ENCODE measurements around the gene STK36.
"Not testable (repeated sequence)": the region's sequence is repeated elsewhere in the genome, so short reads cannot be mapped to it uniquely, and the experiment has no call there.

The STK36 gene

GRCh38 chr2:218648088-218648786, 23.6 kb upstream of the STK36 start:
- Mint-ChIP-seq H3K4me1 (peaks cover 5% of the 10 kb centered on the region), H3K4me3 (no peak overlapping the region), H3K27ac (no peak overlapping the region), H3K27me3 (no peaks in the 10 kb centered on the region), H3K36me3 (peaks cover 13% of the 10 kb centered on the region), H3K9me3 (no peaks in the 10 kb centered on the region)

- H3K27me3 Mint-ChIP-seq = no peaks in the 10 kb centered on the region
- H3K36me3 Mint-ChIP-seq = peaks cover 13% of the 10 kb centered on the region
- no peak overlapping the region for H3K4me3 Mint-ChIP-seq
- peaks cover 5% of the 10 kb centered on the region for H3K4me1 Mint-ChIP-seq
- H3K27ac Mint-ChIP-seq = no peak overlapping the region
- H3K9me3 Mint-ChIP-seq = no peaks in the 10 kb centered on the region
Observed at GRCh38 chr2:218648787-218649100, 23.1 kb upstream of the STK36 start.

- Mint-ChIP-seq H3K36me3 (peaks cover 10% of the 10 kb centered on the region), H3K27me3 (no peaks in the 10 kb centered on the region), H3K27ac (no peak overlapping the region), H3K4me3 (no peak overlapping the region), H3K4me1 (peaks cover 35% of the 10 kb centered on the region), H3K9me3 (no peaks in the 10 kb centered on the region)
Observed at GRCh38 chr2:218655751-218656150, 16.1 kb upstream of the STK36 start.

GRCh38 chr2:218658671-218659257, 13.1 kb upstream of the STK36 start:
- Mint-ChIP-seq H3K36me3 (peaks cover 14% of the 10 kb centered on the region), H3K27me3 (no peaks in the 10 kb centered on the region), H3K27ac (peak overlapping the region; percentile 92), H3K4me3 (peak overlapping the region; percentile 94), H3K9me3 (no peaks in the 10 kb centered on the region), H3K4me1 (peaks cover 35% of the 10 kb centered on the region)

- H3K27ac Mint-ChIP-seq = peak within 1 kb of the TSS; percentile 92
- H3K27me3 Mint-ChIP-seq = no peaks in the 10 kb centered on the region
- H3K4me1 Mint-ChIP-seq = peaks cover 35% of the 10 kb centered on the region
- H3K9me3 Mint-ChIP-seq = no peaks in the 10 kb centered on the region
- H3K36me3 Mint-ChIP-seq = peaks cover 17% of the 10 kb centered on the region
- H3K4me3 Mint-ChIP-seq = peak within 1 kb of the TSS; percentile 94
Observed at GRCh38 chr2:218659258-218659987, 12.5 kb upstream of the STK36 start, which contains the start of the genes BCS1L and ZNF142. Gene BCS1L (plus strand): TSS chr2:218659683. CDS start chr2:218660988, 1,305 bp downstream. Gene ZNF142 (minus strand): TSS chr2:218659623. CDS start chr2:218656429, 3,194 bp downstream.

GRCh38 chr2:218659988-218660358, 11.9 kb upstream of the STK36 start:
- Mint-ChIP-seq H3K9me3 (no peaks in the 10 kb centered on the region), H3K4me1 (peaks cover 34% of the 10 kb centered on the region), H3K36me3 (peaks cover 17% of the 10 kb centered on the region), H3K27me3 (no peaks in the 10 kb centered on the region), H3K4me3 (peak overlapping the region; percentile 94), H3K27ac (peak overlapping the region; percentile 92)

- Mint-ChIP-seq H3K4me1 (peaks cover 26% of the 10 kb centered on the region), H3K27ac (no peak overlapping the region), H3K9me3 (no peaks in the 10 kb centered on the region), H3K36me3 (peaks cover 15% of the 10 kb centered on the region), H3K4me3 (no peak overlapping the region), H3K27me3 (no peaks in the 10 kb centered on the region)
Observed at GRCh38 chr2:218662377-218662776, 9.5 kb upstream of the STK36 start.

GRCh38 chr2:218662827-218663226, 9.1 kb upstream of the STK36 start:
- no peak overlapping the region for H3K4me3 Mint-ChIP-seq
- peaks cover 16% of the 10 kb centered on the region for H3K36me3 Mint-ChIP-seq
- no peak overlapping the region for H3K27ac Mint-ChIP-seq
- H3K4me1 Mint-ChIP-seq = peaks cover 21% of the 10 kb centered on the region
- no peaks in the 10 kb centered on the region for H3K9me3 Mint-ChIP-seq
- no peaks in the 10 kb centered on the region for H3K27me3 Mint-ChIP-seq

- Mint-ChIP-seq H3K27ac (no peak overlapping the region), H3K27me3 (no peaks in the 10 kb centered on the region)
Observed at GRCh38 chr2:218663901-218664300, 8.0 kb upstream of the STK36 start.

GRCh38 chr2:218664653-218665052, 7.2 kb upstream of the STK36 start:
- H3K27ac Mint-ChIP-seq = no peak overlapping the region
- H3K4me3 Mint-ChIP-seq = no peak overlapping the region
- H3K4me1 Mint-ChIP-seq = peaks cover 8% of the 10 kb centered on the region
- peaks cover 12% of the 10 kb centered on the region for H3K36me3 Mint-ChIP-seq
- no peaks in the 10 kb centered on the region for H3K9me3 Mint-ChIP-seq
- H3K27me3 Mint-ChIP-seq = no peaks in the 10 kb centered on the region

More at GRCh38 chr2:218663901-218664300, 8.0 kb upstream of the STK36 start:
- Mint-ChIP-seq H3K36me3 (peaks cover 12% of the 10 kb centered on the region), H3K4me3 (no peak overlapping the region), H3K4me1 (peaks cover 11% of the 10 kb centered on the region), H3K9me3 (no peaks in the 10 kb centered on the region)

GRCh38 chr2:218671097-218671653, 711 bp upstream of the STK36 start:
- peak overlapping the region; percentile 99 for H3K4me3 Mint-ChIP-seq
- no peaks in the 10 kb centered on the region for H3K27me3 Mint-ChIP-seq
- H3K27ac Mint-ChIP-seq = peak overlapping the region; percentile 96
- no peaks in the 10 kb centered on the region for H3K9me3 Mint-ChIP-seq
- H3K36me3 Mint-ChIP-seq = peaks cover 4% of the 10 kb centered on the region
- H3K4me1 Mint-ChIP-seq = peaks cover 22% of the 10 kb centered on the region

- H3K36me3 Mint-ChIP-seq = peaks cover 3% of the 10 kb centered on the region
- H3K27me3 Mint-ChIP-seq = no peaks in the 10 kb centered on the region
- no peaks in the 10 kb centered on the region for H3K9me3 Mint-ChIP-seq
- no peak overlapping the region for H3K4me3 Mint-ChIP-seq
- H3K27ac Mint-ChIP-seq = no peak overlapping the region
- no peaks in the 10 kb centered on the region for H3K4me1 Mint-ChIP-seq
Observed at GRCh38 chr2:218679119-218679518, 7.2 kb downstream of the STK36 start.

- Mint-ChIP-seq H3K9me3 (no peaks in the 10 kb centered on the region), H3K36me3 (peaks cover 7% of the 10 kb centered on the region), H3K27me3 (no peaks in the 10 kb centered on the region), H3K4me1 (no peaks in the 10 kb centered on the region), H3K4me3 (no peak overlapping the region), H3K27ac (no peak overlapping the region)
Observed at GRCh38 chr2:218680061-218680460, 8.2 kb downstream of the STK36 start.

GRCh38 chr2:218687400-218688060, 15.6 kb downstream of the STK36 start:
- not testable (repeated sequence) for H3K27me3 Mint-ChIP-seq, H3K27ac Mint-ChIP-seq, H3K4me3 Mint-ChIP-seq, H3K4me1 Mint-ChIP-seq, H3K9me3 Mint-ChIP-seq
- peaks cover 11% of the 10 kb centered on the region for H3K36me3 Mint-ChIP-seq

- no peaks in the 10 kb centered on the region for H3K27me3 Mint-ChIP-seq
- peaks cover 4% of the 10 kb centered on the region for H3K36me3 Mint-ChIP-seq
- no peak overlapping the region for H3K4me3 Mint-ChIP-seq
- no peaks in the 10 kb centered on the region for H3K9me3 Mint-ChIP-seq
- H3K27ac Mint-ChIP-seq = no peak overlapping the region
- H3K4me1 Mint-ChIP-seq = no peaks in the 10 kb centered on the region
Observed at GRCh38 chr2:218691234-218691633, 19.3 kb downstream of the STK36 start.
